GM12878 (cell line): Measurements from ENCODE around the gene MSH5. TPM values are rescaled to one million over a fixed set of nuclear protein-coding genes. Genes with fewer than 3 reads are reported as not detected.
A peak's percentile ranks its signal among the peaks of the same experiment; 100 is the strongest.

Experiments used
- ATAC-seq: fragments of 200-7000 bp; cut with Tn5 transposase; 3 replicates; pipeline ENCODE4 v1.9.1; 2020; ENCODE audit warnings: mild to moderate bottlenecking, moderate library complexity
- BruUV-seq: library from RNA; stranded (reverse); fragments of 400-500 nt; replicated peaks from 2 replicates; lab custom pipeline; 2021; lab: Mats Ljungman, UMichigan
- CTCF ChIA-PET: fragments of 300-600 bp; sonication (Branson Sonifier 250); formaldehyde crosslinking; extraction: SDS; loops from one replicate; lab custom pipeline; 2021; ENCODE audit warnings: inconsistent platforms; lab: Yijun Ruan, JAX
- POLR2A ChIA-PET: fragments of 350-600 bp; formaldehyde crosslinking; extraction: SDS; loops from one replicate; lab custom pipeline; 2021; ENCODE audit warnings: inconsistent platforms; lab: Charles Lee
- RAD21 ChIA-PET: fragments of 300-600 bp; sonication (Branson Sonifier 250); formaldehyde crosslinking; loops from one replicate; lab custom pipeline; 2023; ENCODE audit warnings: antibody characterized with exemption; ENCODE audit not compliant: unreplicated experiment; lab: Charles Lee
- SMC1A ChIA-PET: fragments of 300-600 bp; sonication (Branson Sonifier 250); formaldehyde crosslinking; loops from one replicate; lab custom pipeline; 2023; ENCODE audit not compliant: unreplicated experiment, uncharacterized antibody; lab: Charles Lee
- DNase-seq: peaks from one replicate; pipeline ENCODE4 v3.0.0-alpha.2; 2011; ENCODE audit warnings: low read depth, low spot score
- FAIRE-seq: peaks from 3 replicates; lab custom pipeline; 2011; peaks lifted over from hg19 to GRCh38; lab: Jason Lieb, UNC
- H2AFZ ChIP-seq: 2 replicates; pipeline ENCODE4 v1.6.0; 2011; ENCODE audit warnings: low read depth, low read length, control low read depth; ENCODE audit not compliant: control insufficient read depth
- H3K27ac ChIP-seq: 2 replicates; pipeline ENCODE4 v1.5.1; 2011; ENCODE audit warnings: control low read depth; ENCODE audit not compliant: control insufficient read depth, insufficient read depth
- H3K27me3 ChIP-seq, 2 experiments: replicated peaks in 1 of 2; 2 replicates each; pipeline versions ENCODE4 v1.6.0 to v1.6.1; 2011; ENCODE audit warnings: low read length in 1 of 2; ENCODE audit not compliant: control insufficient read depth in 2 of 2, insufficient read depth in 2 of 2
- H3K36me3 ChIP-seq, 2 experiments: 2 replicates each; pipeline ENCODE4 v1.5.1; 2011; ENCODE audit warnings: low read length in 1 of 2; ENCODE audit not compliant: control insufficient read depth in 2 of 2, insufficient read depth in 2 of 2
- H3K4me1 ChIP-seq: 2 replicates; pipeline ENCODE4 v1.6.1; 2011; ENCODE audit warnings: mild to moderate bottlenecking, low read length, moderate library complexity, mixed read lengths; ENCODE audit not compliant: control insufficient read depth, insufficient read depth
- H3K4me2 ChIP-seq: 2 replicates; pipeline ENCODE4 v1.6.0; 2011; ENCODE audit warnings: control low read depth; ENCODE audit not compliant: control insufficient read depth, insufficient read depth
- H3K4me3 ChIP-seq: fragments of 200-600 bp; sonication (generic); 2 replicates; pipeline ENCODE4 v1.5.1; 2016
- H3K79me2 ChIP-seq: 2 replicates; pipeline ENCODE4 v1.6.0; 2011; ENCODE audit warnings: low read length; ENCODE audit not compliant: control insufficient read depth, insufficient read depth
- H3K9ac ChIP-seq: 2 replicates; pipeline ENCODE4 v1.8.0; 2011; ENCODE audit warnings: low read length, control low read depth, mixed read lengths; ENCODE audit not compliant: control insufficient read depth, insufficient read depth
- H3K9me3 ChIP-seq: replicated peaks from 3 replicates; pipeline ENCODE4 v1.5.1; 2011; ENCODE audit warnings: mild to moderate bottlenecking, low read length; ENCODE audit not compliant: control insufficient read depth, insufficient read depth
- H4K20me1 ChIP-seq: 2 replicates; pipeline ENCODE4 v1.6.0; 2011; ENCODE audit not compliant: control insufficient read depth, insufficient read depth
- BHLHE40 ChIP-seq, 2 experiments: fragments of 450-650 bp in 1 of 2; IDR thresholded peaks; 2 replicates each; pipeline ENCODE4 v1.6.1; 2011 to 2017; ENCODE audit warnings: low read depth in 2 of 2, borderline replicate concordance in 1 of 2, improper control_type of control experiment in 1 of 2, low read length in 1 of 2, mild to moderate bottlenecking in 1 of 2
- GABPA ChIP-seq: IDR thresholded peaks from 2 replicates; pipeline ENCODE4 v1.6.1; 2014; ENCODE audit warnings: antibody characterized with exemption, low read depth, mild to moderate bottlenecking, inconsistent platforms
- YY1 ChIP-seq: IDR thresholded peaks from 2 replicates; pipeline ENCODE4 v1.6.1; 2011; ENCODE audit warnings: low read depth, mild to moderate bottlenecking, low read length
- WGBS: methylation state at CpG from one replicate; pipeline ENCODE4 v1.1.6; 2016; ENCODE audit warnings: low lambda C conversion rate; ENCODE audit not compliant: insufficient replicate concordance, insufficient coverage; ENCODE audit errors: missing lambda C conversion rate; 5-methylcytosine and 5-hydroxymethylcytosine counted together
- in situ Hi-C: fragments of 300-500 bp; cut with MboI; formaldehyde crosslinking; loops from 9 replicates; pipeline ENCODE4 v1.14.3; 2018; ENCODE audit warnings: mixed read lengths
- intact Hi-C: fragments of 100-400 bp; cut with micrococcal nuclease; formaldehyde crosslinking; loops from one replicate; pipeline ENCODE4 v1.14.2; 2022; ENCODE audit not compliant: unreplicated experiment
- polyA plus RNA-seq, 11 experiments: library from polyadenylated mRNA; depleted of rRNA in 4 of 11; unstranded in 6 of 11; stranded (reverse) in 5 of 11; fragments of >200 nt; fragmentation: Nextera tagmentation in 4 of 11; fragmentation: Illumina TruSeq in 1 of 11; extraction: Ambion mirVana in 4 of 11; extraction: Trizol in 1 of 11; gene quantifications; 1 replicate in 1 of 11; 2 replicates in 10 of 11; pipeline versions ENCODE4 v1.2.1 to v1.2.3, GENCODE V29; 2011 to 2016; ENCODE audit warnings: inconsistent platforms in 2 of 11, missing spikeins in 2 of 11, low read depth in 1 of 11
- total RNA-seq, 4 experiments: library from RNA; depleted of rRNA in 3 of 4; stranded (reverse); fragments of >200 nt in 3 of 4; fragmentation: Illumina TruSeq in 1 of 4; extraction: Trizol in 1 of 4; gene quantifications; 2 replicates each; pipeline versions ENCODE4 v1.2.1 to v1.2.3, GENCODE V29; 2013 to 2021

MSH5 gene
- total and polyA plus RNA-seq, 10 of the 15 experiments (the other 5 are each of a cell fraction or from before 2014, with no cell fraction given), result 9.1 to 52.7 (median 30.0) TPM

GRCh38 chr6:31740397-31741223 is 805 bp downstream of the MSH5 start:
- ChIA-PET SMC1A (interaction anchor here (0.9 to 6.3 kb wide), 14 partner anchors 9 to 93 kb away, joined by 3 to 45 read pairs (median 3); partner anchors contain the start of genes DDAH2, HSPA1B and LSM2), POLR2A (interaction anchor here (0.5 to 9.7 kb wide), 20 partner anchors 9 to 128 kb away, joined by 3 to 158 read pairs (median 4); partner anchors contain the start of genes APOM, BAG6, C6orf47 and DDAH2), CTCF (interaction anchor here (1.1 to 15.8 kb wide), 9 partner anchors 12 to 91 kb away, joined by 3 to 208 read pairs (median 7); partner anchors contain the start of genes DDAH2, LSM2 and LY6G5C), RAD21 (interaction anchor here (0.6 to 6.0 kb wide), 11 partner anchors 11 to 189 kb away, joined by 3 to 37 read pairs (median 6); partner anchors contain the start of genes ABHD16A, DDAH2, HSPA1B and LSM2)
- H3K9me3 ChIP-seq, result no peaks in the 10 kb centered on the region
- ATAC-seq, result peak; percentile 0; the same call in 2 of the 3 replicates
- peaks cover 25% of the 10 kb centered on the region for H3K79me2 ChIP-seq
- intact Hi-C loops (no loop called here), in situ Hi-C loops (no loop called here)
- peak overlapping the region; percentile 72 for H3K4me2 ChIP-seq
- no peak for DNase-seq
- under 1% methylated on average over 29 of the region's 29 CpGs for WGBS
- peak overlapping the region; percentile 99 for H3K9ac ChIP-seq
- H2AFZ ChIP-seq, result peak overlapping the region; percentile 64
- H3K4me1 ChIP-seq, result peaks cover 19% of the 10 kb centered on the region
- BruUV-seq, result no TSS peak
- H4K20me1 ChIP-seq, result no peaks in the 10 kb centered on the region
- FAIRE-seq, result no peak
- peak overlapping the region; percentile 97 for H3K4me3 ChIP-seq
- peak; percentile 17 to 80; a peak in 2 of 4 replicates for TF ChIP-seq BHLHE40 (IDR thresholded peaks at IDR 0.05; ENCODE audit: borderline replicate concordance in 1 of 2, low read depth in 2 of 2, low read length in 1 of 2)
- TF ChIP-seq YY1, result peak; percentile 18; the same call in 1 of the 2 replicates
- no peak for TF ChIP-seq GABPA
- peaks cover 0 to 1% of the 10 kb centered on the region in 2 experiments; a peak in 1 of 4 replicates for H3K36me3 ChIP-seq
- no peaks in the 10 kb centered on the region for H3K27me3 ChIP-seq
- peak overlapping the region; percentile 96 for H3K27ac ChIP-seq
